Measurements from ENCODE around the gene SLC25A28.
"Not testable (repeated sequence)": the region's sequence is repeated elsewhere in the genome, so short reads cannot be mapped to it uniquely, and the experiment has no call there.

SLC25A28 gene

GRCh38 chr10:99625124-99625523 lies 4.9 kb upstream of the SLC25A28 start:
- DNase-seq: not testable (repeated sequence)

- no peak for DNase-seq
These were observed 3.7 kb upstream of the SLC25A28 start for GRCh38 chr10:99623919-99624318.

GRCh38 chr10:99621454-99622251 lies 1.4 kb upstream of the SLC25A28 start:
- DNase-seq: no peak

GRCh38 chr10:99620711-99621453 lies 643 bp upstream of the SLC25A28 start:
- DNase-seq: peak; percentile 90 to 99 (median 95)

DNA sequence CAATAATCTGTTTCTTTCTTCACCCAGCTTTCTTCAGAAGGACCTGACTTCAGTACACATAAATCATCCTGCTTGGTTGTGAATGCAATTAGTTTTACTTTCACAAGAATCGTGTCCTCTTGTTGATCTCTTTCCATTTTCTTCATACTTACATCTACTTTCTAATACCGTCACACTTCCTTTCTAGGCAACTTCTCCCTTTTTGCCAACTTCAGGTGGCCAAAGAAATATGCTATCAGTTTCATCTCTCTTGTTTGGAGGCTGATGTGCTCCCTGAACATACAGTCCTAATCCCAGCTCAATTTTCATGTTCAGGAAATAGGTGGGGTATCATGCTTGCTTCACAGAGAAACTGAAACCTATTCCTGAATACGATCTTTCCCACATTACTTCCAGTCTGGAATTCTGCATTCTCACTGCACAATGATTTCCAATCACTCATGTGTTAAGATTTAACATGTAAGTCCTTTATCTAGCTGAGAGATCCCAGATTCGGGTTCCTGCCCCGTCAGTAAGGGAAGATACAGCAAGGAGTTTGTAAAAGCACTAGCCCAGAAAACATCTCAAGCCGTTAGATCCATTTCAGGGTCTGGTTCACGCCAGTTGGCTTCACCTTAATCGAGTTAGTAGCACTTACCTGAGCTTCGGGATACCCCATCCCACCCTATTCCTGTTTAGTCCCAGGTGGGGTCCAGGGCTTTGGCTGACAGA lies 994 bp downstream of the SLC25A28 start:
- no peak for DNase-seq

DNA sequence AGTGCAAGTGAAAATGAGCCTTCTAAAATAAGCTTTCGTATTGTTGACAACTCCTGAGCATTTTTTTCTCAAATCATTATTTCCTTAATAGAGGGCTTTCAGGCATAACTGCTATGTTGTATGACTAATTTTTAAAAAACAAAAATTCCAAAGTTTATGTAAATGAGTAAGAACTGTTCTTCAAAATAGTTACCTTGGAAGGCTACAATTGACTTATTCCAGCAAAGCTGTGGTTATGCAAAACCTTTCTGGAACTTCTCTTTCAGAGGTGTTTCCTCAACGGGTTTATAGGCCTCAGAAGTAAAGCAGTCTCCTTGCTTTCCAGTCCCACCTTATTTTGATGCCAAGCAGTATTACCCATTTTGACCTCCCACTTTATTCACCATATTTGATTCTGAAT lies 2.5 kb downstream of the SLC25A28 start:
- DNase-seq: no peak

DNA sequence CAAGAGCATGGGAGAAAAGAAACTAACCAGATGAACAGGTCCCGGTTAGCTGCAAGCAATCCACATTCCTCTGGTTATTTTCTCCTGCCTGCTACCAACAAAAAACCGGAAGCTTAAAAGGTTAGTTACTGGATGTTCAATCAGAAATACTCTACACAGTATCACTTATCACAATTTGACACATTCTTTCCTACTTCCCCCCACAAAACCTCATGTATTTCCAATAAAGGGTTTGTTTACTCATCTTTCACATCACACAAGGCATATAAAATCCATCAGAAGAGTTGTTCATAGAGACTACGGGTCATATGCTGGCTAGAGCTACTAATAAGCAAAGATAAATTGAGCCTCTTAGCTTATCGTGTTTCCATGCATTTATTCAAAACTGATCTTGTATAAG lies 4.8 kb downstream of the SLC25A28 start:
- no peak for DNase-seq

- peak in 6 of 14 donors; percentile 1 to 31 (median 4) for DNase-seq
These were observed 7.9 kb downstream of the SLC25A28 start for GRCh38 chr10:99612167-99612831.

DNA sequence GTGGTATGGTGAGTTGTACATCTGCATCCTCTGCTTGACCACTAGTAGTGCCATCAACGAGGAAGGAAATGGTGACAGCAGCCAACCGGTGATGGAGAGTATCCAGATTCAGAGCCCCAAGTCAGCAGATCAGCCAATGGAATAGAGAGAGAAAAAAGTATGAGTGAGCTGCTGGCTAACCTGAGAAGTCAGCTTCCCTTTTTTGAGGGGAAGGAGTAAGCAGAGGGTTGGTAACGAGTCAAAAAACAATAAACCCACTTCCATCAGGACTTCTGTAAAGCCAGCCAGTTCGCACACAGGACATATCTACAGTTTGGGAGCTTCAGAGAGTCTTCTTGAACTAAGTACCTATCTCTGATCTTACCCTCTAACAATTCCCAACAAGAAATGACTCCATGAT lies 8.9 kb downstream of the SLC25A28 start:
- no peak for DNase-seq

GRCh38 chr10:99610221-99610620 lies 10.0 kb downstream of the SLC25A28 start:
- no peak for DNase-seq

GRCh38 chr10:99609186-99609585 lies 11.1 kb downstream of the SLC25A28 start:
- DNase-seq: no peak

DNA sequence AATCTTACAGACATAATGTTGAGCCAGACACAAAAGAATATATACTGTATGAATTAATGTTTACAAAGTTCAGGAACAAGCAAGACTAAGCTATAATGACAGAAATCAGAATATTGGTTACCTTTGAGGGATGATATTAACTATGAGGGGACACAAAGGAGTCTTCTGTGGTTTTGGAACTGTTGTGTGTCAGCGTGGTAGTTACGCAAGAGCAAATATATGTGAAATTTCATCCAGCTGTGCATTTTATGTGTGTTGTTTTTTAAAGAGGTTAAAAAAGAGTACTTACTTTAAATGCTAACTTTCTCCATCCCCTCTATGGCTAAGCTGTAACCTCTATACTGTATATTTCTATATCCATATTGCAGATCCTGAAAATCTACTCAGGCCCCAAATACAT lies 14.9 kb downstream of the SLC25A28 start:
- no peak for DNase-seq

DNA sequence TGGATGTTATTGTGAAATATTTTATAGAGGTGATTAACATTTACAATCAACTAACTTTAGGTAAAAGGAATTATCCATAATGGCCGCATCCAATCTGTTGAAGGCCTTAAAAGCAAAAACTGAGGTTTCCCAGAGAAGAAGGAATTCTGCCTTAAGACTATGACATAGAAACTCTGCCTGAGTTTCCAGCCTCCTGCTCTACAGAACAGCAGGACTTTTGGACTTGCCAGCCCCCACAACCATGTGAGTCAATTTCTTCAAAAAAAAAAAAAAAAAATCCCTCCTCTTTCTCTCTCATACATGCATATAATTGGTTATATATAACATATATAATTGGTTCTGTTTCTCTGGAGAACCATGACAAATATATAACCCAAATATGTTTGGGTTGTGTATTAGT lies 15.4 kb downstream of the SLC25A28 start:
- DNase-seq: no peak

- no peak for DNase-seq
These were observed 21.3 kb downstream of the SLC25A28 start for GRCh38 chr10:99598781-99599509.

GRCh38 chr10:99598011-99598410 lies 22.2 kb downstream of the SLC25A28 start:
- no peak for DNase-seq

GRCh38 chr10:99596708-99597107 lies 23.5 kb downstream of the SLC25A28 start:
- not testable (repeated sequence) for DNase-seq

DNA sequence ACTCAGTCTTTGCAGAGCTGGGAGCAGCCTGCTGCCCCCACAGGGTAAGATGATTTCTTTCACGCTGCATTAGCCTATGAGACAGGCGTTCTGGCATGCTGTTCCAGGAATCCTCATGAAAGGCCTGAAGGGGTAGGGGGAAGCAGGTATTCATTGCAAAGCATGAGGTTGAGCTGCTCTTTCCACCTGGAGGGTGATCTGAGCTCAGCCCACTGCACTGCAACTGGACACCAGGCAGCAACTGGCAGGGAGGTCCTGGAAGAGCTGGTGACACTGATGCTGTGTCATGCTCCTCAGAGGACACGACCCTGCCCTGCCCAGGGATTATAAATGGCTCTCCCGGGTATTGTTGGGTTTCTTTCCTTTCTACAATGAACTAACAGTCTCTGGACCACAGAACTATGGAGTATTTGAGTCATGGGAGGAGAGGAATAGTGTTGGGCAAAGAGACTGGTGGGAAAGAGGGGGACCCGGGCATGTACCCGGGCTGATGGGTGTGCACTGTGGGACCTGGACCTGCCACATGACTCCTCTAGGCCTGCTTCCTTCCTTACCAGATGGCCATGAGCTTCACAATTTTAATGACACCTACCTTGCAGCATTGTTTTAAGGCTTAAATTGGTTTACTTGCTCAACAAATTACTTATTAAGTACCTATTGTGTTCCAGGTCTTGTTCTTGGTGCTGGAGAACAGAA lies 24.3 kb downstream of the SLC25A28 start:
- no peak for DNase-seq

DNA sequence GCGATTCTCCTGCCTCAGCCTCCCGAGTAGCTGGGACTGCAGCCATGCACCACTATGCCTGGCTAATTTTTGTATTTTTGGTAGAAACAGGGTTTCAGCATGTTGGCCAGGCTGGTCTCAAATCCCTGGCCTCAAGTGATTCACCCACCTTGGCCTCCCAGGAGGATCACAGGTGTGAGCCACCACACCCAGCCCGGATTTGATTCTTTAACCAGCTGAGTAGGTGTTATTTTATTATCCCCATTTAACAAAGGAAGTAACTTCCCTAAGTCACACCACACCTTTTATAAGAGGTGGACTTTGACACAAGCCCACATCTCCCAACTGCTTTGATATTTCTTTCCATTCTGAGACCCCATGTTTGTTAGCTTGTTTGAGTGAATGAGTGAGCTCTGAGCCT lies 25.0 kb downstream of the SLC25A28 start:
- no peak for DNase-seq

GRCh38 chr10:99593312-99593711 lies 26.9 kb downstream of the SLC25A28 start:
- no peak for DNase-seq

DNA sequence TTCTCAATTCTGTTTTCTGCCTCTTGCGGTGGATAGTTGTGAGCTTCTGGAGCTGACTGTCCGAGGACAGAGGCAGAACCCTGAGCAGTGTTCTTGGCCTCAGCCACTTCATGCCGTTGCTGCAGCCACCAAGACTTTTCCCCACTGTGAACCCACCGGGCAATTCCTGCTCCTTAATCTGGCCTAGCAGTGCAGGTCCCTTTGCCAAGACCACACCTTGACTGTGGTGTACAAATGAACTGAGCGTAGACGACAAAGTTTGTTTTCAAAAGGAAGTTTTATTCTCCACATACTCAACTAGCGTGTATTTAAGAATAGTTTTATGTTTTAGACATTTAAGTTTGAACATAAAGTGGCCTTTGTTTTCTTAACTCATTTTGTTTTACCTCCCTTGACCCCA lies 29.4 kb downstream of the SLC25A28 start:
- no peak for DNase-seq

DNA sequence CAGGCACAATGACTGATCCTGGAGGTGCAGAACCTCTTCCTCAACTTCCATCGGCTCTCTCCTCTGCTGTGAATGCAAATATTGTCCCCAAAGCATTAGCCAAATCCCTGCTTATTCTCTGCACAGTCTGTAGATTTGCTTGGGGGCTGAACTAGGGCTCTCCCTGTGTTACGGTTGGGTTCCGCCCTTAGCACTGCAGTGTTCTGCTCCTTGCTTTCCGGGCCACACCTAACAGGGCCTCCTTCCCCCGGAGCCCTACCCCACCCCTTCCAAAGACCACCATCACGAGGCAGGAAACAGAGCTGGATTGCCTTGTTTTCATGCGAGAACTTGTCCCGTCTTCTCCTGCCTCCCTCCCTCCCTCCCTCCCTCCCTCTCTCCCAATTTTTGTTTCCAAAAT lies 36.6 kb downstream of the SLC25A28 start:
- no peak for DNase-seq

All from C1 segment of cervical spinal cord (tissue), 14 donors.